C4-2B (cell line): Measurements from ENCODE around the gene IL20RB.
"Not testable (repeated sequence)": the region's sequence is repeated elsewhere in the genome, so short reads cannot be mapped to it uniquely, and the experiment has no call there.

Experiments used
- H3K27ac ChIP-seq: fragments of 450-650 bp; 2 replicates; pipeline ENCODE4 v1.5.1; 2017
- CTCF ChIP-seq: fragments of 450-650 bp; conservative IDR thresholded peaks from 2 replicates; pipeline ENCODE4 v1.5.1; 2017; ENCODE audit warnings: mild to moderate bottlenecking
- ZFX ChIP-seq: fragments of 450-650 bp; IDR thresholded peaks from 2 replicates; pipeline ENCODE4 v1.6.1; 2017

The IL20RB gene

GRCh38 chr3:136973352-136973751 lies 15.6 kb downstream of the IL20RB start:
- H3K27ac ChIP-seq: no peak overlapping the region
- TF ChIP-seq CTCF: no peak
- no peak for TF ChIP-seq ZFX

- no peak for TF ChIP-seq ZFX
- TF ChIP-seq CTCF: no peak
These were observed 16.9 kb downstream of the IL20RB start for GRCh38 chr3:136974670-136975069.

GRCh38 chr3:136979204-136979603 lies 21.4 kb downstream of the IL20RB start:
- TF ChIP-seq CTCF: no peak
- no peak for TF ChIP-seq ZFX
- no peak overlapping the region for H3K27ac ChIP-seq

More at GRCh38 chr3:136974670-136975069, 16.9 kb downstream of the IL20RB start:
- H3K27ac ChIP-seq: no peak overlapping the region

GRCh38 chr3:136979684-136980083 lies 21.9 kb downstream of the IL20RB start:
- TF ChIP-seq CTCF (no peak), ZFX (no peak)

GRCh38 chr3:136982033-136982432 lies 24.2 kb downstream of the IL20RB start:
- H3K27ac ChIP-seq: no peak overlapping the region

More at GRCh38 chr3:136979684-136980083, 21.9 kb downstream of the IL20RB start:
- H3K27ac ChIP-seq: no peak overlapping the region

GRCh38 chr3:136982520-136983138 lies 24.8 kb downstream of the IL20RB start:
- no peak for TF ChIP-seq CTCF
- TF ChIP-seq ZFX: no peak
- no peak overlapping the region for H3K27ac ChIP-seq

More at GRCh38 chr3:136982033-136982432, 24.2 kb downstream of the IL20RB start:
- TF ChIP-seq ZFX (no peak), CTCF (no peak)

- TF ChIP-seq ZFX: no peak
- TF ChIP-seq CTCF: no peak
- H3K27ac ChIP-seq: no peak overlapping the region
These were observed 27.1 kb downstream of the IL20RB start for GRCh38 chr3:136984837-136985236.

- H3K27ac ChIP-seq: not testable (repeated sequence)
These were observed 29.7 kb downstream of the IL20RB start for GRCh38 chr3:136987398-136987980.
